Endothelial cell of umbilical vein (primary cell): ENCODE measurements around the gene CDC20. TPM values are rescaled to one million over a fixed set of nuclear protein-coding genes. Genes with fewer than 3 reads are reported as not detected.

Experiments used
- BruUV-seq: library from RNA; stranded (reverse); fragments of 400-500 nt; replicated peaks from 2 replicates; lab custom pipeline; 2021; lab: Mats Ljungman, UMichigan
- CTCF ChIA-PET: fragments of 300-600, 350-600 bp; sonication (Branson Sonifier 250); formaldehyde crosslinking; loops from one replicate; lab custom pipeline; 2021; ENCODE audit warnings: antibody characterized with exemption, inconsistent platforms; lab: Charles Lee
- POLR2A ChIA-PET: fragments of 300-600, 350-600 bp; sonication (Branson Sonifier 250); formaldehyde crosslinking; loops from one replicate; lab custom pipeline; 2021; ENCODE audit warnings: antibody characterized with exemption, inconsistent platforms; lab: Charles Lee
- DNase-seq: peaks from one replicate; pipeline ENCODE4 v3.0.0-alpha.2; 2011; ENCODE audit warnings: low read depth, low spot score
- FAIRE-seq: peaks from 2 replicates; lab custom pipeline; 2011; peaks lifted over from hg19 to GRCh38; lab: Jason Lieb, UNC
- H2AFZ ChIP-seq: 2 replicates; pipeline ENCODE4 v1.6.0; 2012; ENCODE audit warnings: low read depth, low read length, control low read depth, inconsistent platforms
- H3K27ac ChIP-seq: 2 replicates; pipeline ENCODE4 v1.5.1; 2011; ENCODE audit warnings: low read depth, mild to moderate bottlenecking, control low read depth, low read length, moderate library complexity; ENCODE audit not compliant: insufficient read depth
- H3K27me3 ChIP-seq, 2 experiments: 2 replicates each; pipeline versions ENCODE4 v1.6.0 to v1.6.1; 2011; ENCODE audit warnings: low read length in 2 of 2, mixed read lengths in 1 of 2; ENCODE audit not compliant: control insufficient read depth in 2 of 2, insufficient read depth in 2 of 2
- H3K36me3 ChIP-seq, 2 experiments: 2 replicates in 1 of 2; 3 replicates in 1 of 2; pipeline ENCODE4 v1.5.1; 2011; ENCODE audit warnings: low read length in 2 of 2, mild to moderate bottlenecking in 1 of 2, moderate library complexity in 1 of 2; ENCODE audit not compliant: control insufficient read depth in 2 of 2, insufficient read depth in 2 of 2; ENCODE audit errors: extremely low read depth in 1 of 2
- H3K4me1 ChIP-seq: 3 replicates; pipeline ENCODE4 v1.5.1; 2011; ENCODE audit warnings: mild to moderate bottlenecking, low read length; ENCODE audit not compliant: control insufficient read depth, insufficient read depth; ENCODE audit errors: extremely low read depth
- H3K4me2 ChIP-seq: 2 replicates; pipeline ENCODE4 v1.6.1; 2011; ENCODE audit warnings: low read length, control low read depth, mixed read lengths; ENCODE audit not compliant: insufficient read depth
- H3K4me3 ChIP-seq, 3 experiments: fragments of 200-600 bp in 1 of 3; sonication (generic), shearing (Covaris generic) in 1 of 3; replicated peaks in 1 of 3; 2 replicates each; pipeline ENCODE4 v1.5.1; 2011 to 2016; ENCODE audit warnings: control low read depth in 3 of 3, low read length in 3 of 3, mild to moderate bottlenecking in 2 of 3, inconsistent platforms in 1 of 3, low read depth in 1 of 3, moderate library complexity in 1 of 3; ENCODE audit not compliant: insufficient read depth in 1 of 3
- H3K79me2 ChIP-seq: 2 replicates; pipeline ENCODE4 v1.6.0; 2012; ENCODE audit warnings: low read length, inconsistent platforms; ENCODE audit not compliant: control insufficient read depth, insufficient read depth
- H3K9ac ChIP-seq: replicated peaks from 2 replicates; pipeline ENCODE3; 2011; ENCODE audit warnings: low read length, control low read depth; ENCODE audit not compliant: insufficient read depth; ENCODE audit errors: extremely low read depth
- H3K9me1 ChIP-seq: replicated peaks from 3 replicates; pipeline ENCODE4 v1.6.0; 2011; ENCODE audit warnings: mild to moderate bottlenecking, low read length; ENCODE audit not compliant: control insufficient read depth, insufficient read depth; ENCODE audit errors: extremely low read depth
- H3K9me3 ChIP-seq: replicated peaks from 2 replicates; pipeline ENCODE4 v1.5.1; 2012; ENCODE audit warnings: low read length, inconsistent platforms; ENCODE audit not compliant: control insufficient read depth, insufficient read depth
- H4K20me1 ChIP-seq: replicated peaks from 2 replicates; pipeline ENCODE3; 2011; ENCODE audit warnings: mild to moderate bottlenecking, low read length; ENCODE audit not compliant: control insufficient read depth, insufficient read depth; ENCODE audit errors: extremely low read depth
- CTCF ChIP-seq, 2 donors: IDR thresholded peaks; 1 replicate in 1 of 2; 2 replicates in 1 of 2; pipeline ENCODE4 v1.5.1; 2011; ENCODE audit warnings: low read length in 2 of 2, mild to moderate bottlenecking in 2 of 2, moderate library complexity in 2 of 2, control low read depth in 1 of 2, inconsistent platforms in 1 of 2, low read depth in 1 of 2; ENCODE audit not compliant: insufficient read depth in 1 of 2; ENCODE audit errors: extremely low read depth in 1 of 2
- EZH2 ChIP-seq: IDR thresholded peaks from 2 replicates; pipeline ENCODE4 v1.6.1; 2012; ENCODE audit warnings: borderline replicate concordance, low read depth, mild to moderate bottlenecking, moderate library complexity, low read length, inconsistent platforms; ENCODE audit not compliant: severe bottlenecking
- FOS ChIP-seq: IDR thresholded peaks from 2 replicates; pipeline ENCODE4 v1.6.1; 2011; ENCODE audit warnings: mild to moderate bottlenecking, low read length, moderate library complexity, borderline replicate concordance; ENCODE audit not compliant: insufficient read depth
- GATA2 ChIP-seq: IDR thresholded peaks from 2 replicates; pipeline ENCODE4 v1.7.0; 2011; ENCODE audit warnings: low read depth, mild to moderate bottlenecking, moderate library complexity, mixed read lengths, low read length; ENCODE audit not compliant: insufficient read length, insufficient read depth
- JUN ChIP-seq: IDR thresholded peaks from 2 replicates; pipeline ENCODE4 v1.6.1; 2011; ENCODE audit warnings: borderline replicate concordance, low read depth; ENCODE audit not compliant: insufficient read length, insufficient read depth
- MAX ChIP-seq: IDR thresholded peaks from 2 replicates; pipeline ENCODE4 v1.6.1; 2011; ENCODE audit not compliant: insufficient read depth, insufficient read length
- MYC ChIP-seq: IDR thresholded peaks from one replicate; pipeline ENCODE4 v1.6.1; 2011; ENCODE audit warnings: mild to moderate bottlenecking, low read depth, low read length
- POLR2A ChIP-seq: IDR thresholded peaks from 2 replicates; pipeline ENCODE4 v1.6.1; 2012; ENCODE audit warnings: low read depth, mild to moderate bottlenecking, control low read depth, low read length
- POLR2AphosphoS5 ChIP-seq: IDR thresholded peaks from 2 replicates; pipeline ENCODE4 v1.6.1; 2012; ENCODE audit warnings: low read depth, mild to moderate bottlenecking, control low read depth, low read length, moderate library complexity; ENCODE audit not compliant: insufficient read depth
- dilution Hi-C: fragments of 300-500 bp; cut with MboI; formaldehyde crosslinking; loops from one replicate; pipeline ENCODE4 v1.15.0; 2019; ENCODE audit warnings: low sequenced_read_pairs; ENCODE audit not compliant: extremely low pct_ligation_motif_present
- intact Hi-C: fragments of 100-400 bp; cut with micrococcal nuclease; formaldehyde crosslinking; loops from one replicate; pipeline ENCODE4 v1.10.0; 2022
- polyA plus RNA-seq, 4 experiments: library from polyadenylated mRNA; depleted of rRNA in 3 of 4; stranded (reverse) in 3 of 4; unstranded in 1 of 4; fragments of >200 nt; gene quantifications; 2 replicates each; pipeline versions ENCODE4 v1.2.1 to v1.2.3, GENCODE V29; 2011 to 2012; ENCODE audit warnings: missing spikeins in 1 of 4
- total RNA-seq: library from RNA; stranded (reverse); gene quantifications from 2 replicates; pipeline ENCODE4 v1.2.3, GENCODE V29; 2021

CDC20 gene
- total and polyA plus RNA-seq, 2 donors (not counting 3 experiments of a cell fraction or from before 2014, with no cell fraction given): 129 to 170 TPM

GRCh38 chr1:43405876-43406234 lies 47.1 kb downstream of the CDC20 start:
- POLR2A ChIA-PET: no interaction called here
- CTCF ChIA-PET: interaction anchor here (1.3 kb wide), 1 partner anchor 9 kb away, joined by 8 read pairs; no protein-coding TSS in a partner anchor
- no peaks in the 10 kb centered on the region for H3K4me1 ChIP-seq

More at GRCh38 chr1:43405876-43406234, 47.1 kb downstream of the CDC20 start:
- H3K79me2 ChIP-seq: no peaks in the 10 kb centered on the region
- TF ChIP-seq JUN (no peak), POLR2AphosphoS5 (no peak), POLR2A (no peak), MYC (no peak), GATA2 (no peak), FOS (no peak), CTCF (IDR thresholded peaks at IDR 0.05; ENCODE audit: extremely low read depth in 1 of 2, insufficient read depth in 1 of 2, low read depth in 1 of 2, low read length in 2 of 2) (no peak), EZH2 (no peak), MAX (no peak)
- no peak overlapping the region for H3K27ac ChIP-seq
- FAIRE-seq (no peak), DNase-seq (no peak)
- no TSS peak for BruUV-seq
- no peak overlapping the region for H2AFZ ChIP-seq
- H3K27me3 ChIP-seq: no peaks in the 10 kb centered on the region
- dilution Hi-C loops: loop anchor here (25.0 kb wide), 1 partner anchor 169 kb away; no protein-coding TSS in a partner anchor
- intact Hi-C loops: no loop called here
- no peak overlapping the region for H3K4me2 ChIP-seq
- peaks cover 13 to 26% of the 10 kb centered on the region in 2 experiments for H3K36me3 ChIP-seq
- H3K9me3 ChIP-seq: no peaks in the 10 kb centered on the region
- no peaks in the 10 kb centered on the region for H4K20me1 ChIP-seq
- no peak overlapping the region for H3K4me3 ChIP-seq
- H3K9ac ChIP-seq: no peak overlapping the region
- H3K9me1 ChIP-seq: no peaks in the 10 kb centered on the region
